Ascending aorta (tissue), 2 donors: ENCODE data around the gene IQUB. TPM values are rescaled to one million over a fixed set of nuclear protein-coding genes. Genes with fewer than 3 reads are reported as not detected.

Source experiments
- DNase-seq, 2 donors: peaks; one replicate each; pipeline ENCODE4 v3.0.0-alpha.2; 2019; ENCODE audit warnings: low spot score in 2 of 2
- H3K27ac ChIP-seq, 2 donors: fragments of 200-600 bp; sonication (generic); one replicate each; pipeline ENCODE4 v1.5.1; 2016 to 2017; ENCODE audit warnings: mild to moderate bottlenecking in 1 of 2
- H3K27me3 ChIP-seq: fragments of 200-600 bp; sonication (generic); one replicate; pipeline ENCODE4 v1.5.1; 2017
- H3K36me3 ChIP-seq, 2 donors: fragments of 200-600 bp; sonication (generic); one replicate each; pipeline ENCODE4 v1.5.1; 2016
- H3K4me1 ChIP-seq, 2 donors: fragments of 200-600 bp; sonication (generic); one replicate each; pipeline ENCODE4 v1.5.1; 2016 to 2017; ENCODE audit warnings: mild to moderate bottlenecking in 1 of 2
- H3K4me3 ChIP-seq, 2 donors: fragments of 200-600 bp; sonication (generic); one replicate each; pipeline ENCODE4 v1.5.1; 2016 to 2017; ENCODE audit warnings: mild to moderate bottlenecking in 1 of 2
- H3K9me3 ChIP-seq, 2 donors: fragments of 200-600 bp; sonication (generic); one replicate each; pipeline ENCODE4 v1.5.1; 2016
- CTCF ChIP-seq, 3 experiments: fragments of 200-600 bp in 2 of 3; fragments of 450-650 bp in 1 of 3; sonication (generic) in 2 of 3; IDR thresholded peaks; one replicate each; pipeline ENCODE4 v1.5.1; 2016 to 2019; ENCODE audit warnings: antibody characterized with exemption in 3 of 3, mild to moderate bottlenecking in 1 of 3, moderate library complexity in 1 of 3
- intact Hi-C: fragments of 100-400 bp; cut with DNase I; formaldehyde crosslinking; loops from one replicate; pipeline ENCODE4 v1.15.1; 2023
- total RNA-seq: library from RNA; depleted of rRNA; stranded (reverse); fragments of >200 nt; gene quantifications from one replicate; pipeline ENCODE4 v1.1.0, GENCODE V29; 2016

The IQUB gene
- total RNA-seq, 1 donor from 2014 or later: not detected

GRCh38 chr7:123505221-123505620 lies 29.2 kb downstream of the IQUB start:
- H3K4me3 ChIP-seq: no peak overlapping the region
- H3K27ac ChIP-seq: no peak overlapping the region
- H3K36me3 ChIP-seq: no peaks in the 10 kb centered on the region
- intact Hi-C loops: no loop called here
- peaks cover 0 to under 1% of the 10 kb centered on the region in 2 donors for H3K4me1 ChIP-seq
- H3K27me3 ChIP-seq: no peaks in the 10 kb centered on the region
- no peak for TF ChIP-seq CTCF (IDR thresholded peaks at IDR 0.05)
- no peaks in the 10 kb centered on the region for H3K9me3 ChIP-seq
- no peak for DNase-seq

GRCh38 chr7:123502201-123502600 lies 32.2 kb downstream of the IQUB start:
- Histone ChIP-seq H3K27ac (no peak overlapping the region), H3K4me1 (peaks cover 2 to 3% of the 10 kb centered on the region in 2 donors), H3K36me3 (no peaks in the 10 kb centered on the region), H3K27me3 (no peaks in the 10 kb centered on the region), H3K4me3 (no peak overlapping the region), H3K9me3 (no peaks in the 10 kb centered on the region)
- no peak for TF ChIP-seq CTCF (IDR thresholded peaks at IDR 0.05)
- intact Hi-C loops: no loop called here
- no peak for DNase-seq

GRCh38 chr7:123500878-123501489 lies 33.4 kb downstream of the IQUB start:
- intact Hi-C loops: no loop called here
- H3K4me1 ChIP-seq: peaks cover 2 to 3% of the 10 kb centered on the region in 2 donors
- DNase-seq: no peak
- no peaks in the 10 kb centered on the region for H3K36me3 ChIP-seq
- no peaks in the 10 kb centered on the region for H3K27me3 ChIP-seq
- no peaks in the 10 kb centered on the region for H3K9me3 ChIP-seq
- no peak for TF ChIP-seq CTCF (IDR thresholded peaks at IDR 0.05)
- H3K4me3 ChIP-seq: no peak overlapping the region
- H3K27ac ChIP-seq: no peak overlapping the region

GRCh38 chr7:123499211-123499970 lies 35.0 kb downstream of the IQUB start:
- Histone ChIP-seq H3K27ac (no peak overlapping the region), H3K4me3 (no peak overlapping the region), H3K27me3 (no peaks in the 10 kb centered on the region), H3K4me1 (peaks cover 2 to 3% of the 10 kb centered on the region in 2 donors), H3K36me3 (no peaks in the 10 kb centered on the region), H3K9me3 (no peaks in the 10 kb centered on the region)
- TF ChIP-seq CTCF (IDR thresholded peaks at IDR 0.05): no peak
- no peak for DNase-seq
- intact Hi-C loops: loop anchor here (5.0 kb wide), 1 partner anchor 38 kb away; no protein-coding TSS in a partner anchor

GRCh38 chr7:123498601-123499000 lies 35.8 kb downstream of the IQUB start:
- no peak overlapping the region for H3K4me3 ChIP-seq
- intact Hi-C loops: loop anchor here (5.0 kb wide), 1 partner anchor 39 kb away; no protein-coding TSS in a partner anchor
- H3K4me1 ChIP-seq: peaks cover 2 to 3% of the 10 kb centered on the region in 2 donors
- no peak overlapping the region for H3K27ac ChIP-seq
- no peaks in the 10 kb centered on the region for H3K36me3 ChIP-seq
- no peaks in the 10 kb centered on the region for H3K27me3 ChIP-seq
- DNase-seq: no peak
- H3K9me3 ChIP-seq: no peaks in the 10 kb centered on the region
- no peak for TF ChIP-seq CTCF (IDR thresholded peaks at IDR 0.05)
